ENCODE results near the gene FAM210B.
"Not testable (repeated sequence)": the region's sequence is repeated elsewhere in the genome, so short reads cannot be mapped to it uniquely, and the experiment has no call there.

DNA sequence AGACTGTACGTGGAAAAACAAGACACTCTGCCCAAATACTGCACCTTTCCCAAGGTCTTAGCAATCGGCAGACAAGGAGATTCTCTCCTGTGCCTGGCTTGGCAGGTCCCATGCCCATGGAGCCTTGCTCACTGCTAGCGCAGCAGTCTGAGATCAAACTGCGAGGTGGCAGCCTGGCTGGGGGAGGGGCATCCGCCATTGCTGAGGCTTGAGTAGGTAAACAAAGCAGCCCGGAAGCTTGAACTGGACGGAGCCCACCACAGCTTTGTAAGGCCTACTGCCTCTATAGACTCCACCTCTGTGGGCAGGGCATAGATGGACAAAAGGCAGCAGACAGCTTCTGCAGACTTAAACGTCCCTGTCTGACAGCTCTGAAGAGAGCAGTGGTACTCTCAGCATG, 22.1 kb upstream of the FAM210B start:
- TF ChIP-seq, protein P1, sequence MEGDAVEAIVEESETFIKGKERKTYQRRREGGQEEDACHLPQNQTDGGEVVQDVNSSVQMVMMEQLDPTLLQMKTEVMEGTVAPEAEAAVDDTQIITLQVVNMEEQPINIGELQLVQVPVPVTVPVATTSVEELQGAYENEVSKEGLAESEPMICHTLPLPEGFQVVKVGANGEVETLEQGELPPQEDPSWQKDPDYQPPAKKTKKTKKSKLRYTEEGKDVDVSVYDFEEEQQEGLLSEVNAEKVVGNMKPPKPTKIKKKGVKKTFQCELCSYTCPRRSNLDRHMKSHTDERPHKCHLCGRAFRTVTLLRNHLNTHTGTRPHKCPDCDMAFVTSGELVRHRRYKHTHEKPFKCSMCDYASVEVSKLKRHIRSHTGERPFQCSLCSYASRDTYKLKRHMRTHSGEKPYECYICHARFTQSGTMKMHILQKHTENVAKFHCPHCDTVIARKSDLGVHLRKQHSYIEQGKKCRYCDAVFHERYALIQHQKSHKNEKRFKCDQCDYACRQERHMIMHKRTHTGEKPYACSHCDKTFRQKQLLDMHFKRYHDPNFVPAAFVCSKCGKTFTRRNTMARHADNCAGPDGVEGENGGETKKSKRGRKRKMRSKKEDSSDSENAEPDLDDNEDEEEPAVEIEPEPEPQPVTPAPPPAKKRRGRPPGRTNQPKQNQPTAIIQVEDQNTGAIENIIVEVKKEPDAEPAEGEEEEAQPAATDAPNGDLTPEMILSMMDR (IDR thresholded peaks at IDR 0.05): not testable (repeated sequence)
- TF ChIP-seq EP300, POLR2A (IDR thresholded peaks at IDR 0.05): not testable (repeated sequence)

Data from upper lobe of left lung (tissue), 4 donors.